Activated gamma-delta T cell treated with Interleukin-2 at 50 U/mL for 16 hours (primary cell): ENCODE results near the gene SDCCAG8.

ENCODE experiments used
- DNase-seq: peaks from one replicate; pipeline ENCODE4 v3.0.0-alpha.2; 2020

Gene SDCCAG8

DNA sequence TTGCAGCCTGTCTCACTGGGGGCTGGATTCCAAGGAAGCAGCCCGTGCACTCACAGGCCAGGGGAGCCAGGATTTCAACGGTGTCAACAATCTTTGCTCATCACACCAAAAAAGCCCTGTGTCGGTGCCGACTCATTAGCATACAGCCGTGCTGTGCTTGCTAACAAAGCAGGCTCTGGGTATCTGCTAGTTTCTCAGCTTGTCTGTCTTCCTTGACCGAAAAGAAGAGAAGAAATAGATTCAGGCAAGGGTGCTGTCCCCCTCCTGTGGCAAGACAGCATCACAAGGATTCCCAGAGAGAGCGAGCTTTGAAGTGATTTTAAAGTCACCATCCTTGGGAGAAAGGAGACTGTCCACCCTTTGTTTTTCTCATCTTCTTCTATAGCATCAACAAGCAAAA is 214.7 kb downstream of the SDCCAG8 start:
- no peak for DNase-seq

DNA sequence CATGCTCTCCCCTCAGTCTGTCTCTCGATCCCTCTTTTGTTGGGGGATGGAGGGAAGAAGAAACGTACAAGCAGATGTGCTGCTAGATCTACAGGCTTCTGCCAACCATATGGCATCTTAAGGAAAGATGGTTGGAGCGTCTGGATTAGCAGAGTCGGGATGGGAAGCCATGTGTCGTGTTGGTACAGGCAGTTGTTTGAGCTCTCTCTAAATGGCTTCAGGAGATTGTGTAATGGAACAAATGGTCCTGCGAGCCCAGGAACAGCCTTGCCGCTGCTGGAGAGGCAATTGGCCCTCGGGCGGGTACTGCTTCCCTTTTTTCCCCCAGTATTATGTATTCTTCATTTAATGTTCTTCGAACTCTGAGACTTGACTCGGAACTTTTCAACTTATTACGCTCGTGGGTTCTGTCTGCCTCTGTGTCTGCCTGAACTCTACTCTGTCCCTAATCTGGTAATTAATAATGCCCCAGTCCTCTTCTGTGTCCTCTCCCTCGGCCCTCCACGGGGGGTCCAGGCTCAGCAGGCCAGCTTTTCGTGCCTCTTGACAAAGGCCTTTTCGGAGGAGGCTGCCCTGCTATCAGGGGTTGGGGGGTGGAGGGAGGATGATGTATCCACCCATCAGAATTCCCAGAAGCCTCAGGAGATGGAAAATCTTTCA is 215.3 kb downstream of the SDCCAG8 start:
- no peak for DNase-seq

DNA sequence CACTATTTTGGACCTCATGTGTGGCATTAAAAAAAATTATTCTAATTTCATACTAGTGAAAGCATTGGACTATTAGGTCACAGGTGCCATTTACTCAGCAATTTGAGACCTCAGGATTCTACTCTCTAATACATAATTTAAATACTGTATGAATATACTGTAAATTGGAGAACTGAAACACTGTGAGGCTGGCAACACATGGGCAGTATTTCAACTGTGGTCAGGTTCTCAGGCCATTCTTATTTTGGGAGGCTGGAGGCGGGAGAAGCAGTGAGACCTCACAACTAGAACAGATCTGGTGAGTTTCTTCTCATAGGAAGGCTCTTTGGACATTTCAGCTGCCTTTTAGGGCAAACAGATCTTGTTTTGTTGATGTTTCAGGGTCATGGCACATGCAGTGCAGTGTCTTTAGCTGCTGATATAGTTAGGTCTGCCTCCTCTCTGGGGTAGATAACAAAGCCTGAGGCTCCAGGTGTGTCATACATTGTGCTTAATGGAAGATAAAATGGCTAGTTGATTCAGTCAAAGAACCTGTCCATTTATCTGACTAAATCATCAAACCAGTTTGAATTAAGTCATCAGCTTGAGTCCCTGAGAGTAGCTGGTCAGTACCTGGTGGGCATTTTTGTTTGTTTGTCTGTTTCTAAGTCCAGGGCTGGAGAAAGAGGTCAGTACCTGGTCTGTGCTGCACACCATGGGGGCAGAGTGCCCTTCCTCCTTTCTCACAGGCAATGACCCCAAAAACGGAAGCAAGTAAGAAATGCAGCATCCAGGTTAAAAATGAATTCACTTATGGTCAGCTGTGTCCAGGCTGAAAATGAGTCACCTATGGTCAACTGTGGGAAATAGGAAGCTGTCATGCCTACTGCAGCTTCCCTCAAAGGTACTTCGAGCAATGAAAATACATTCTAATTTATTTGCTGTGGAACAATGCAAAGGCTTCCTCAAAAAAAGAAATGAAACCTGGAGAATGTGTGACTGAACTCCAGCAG is 216.2 kb downstream of the SDCCAG8 start:
- DNase-seq: no peak

DNA sequence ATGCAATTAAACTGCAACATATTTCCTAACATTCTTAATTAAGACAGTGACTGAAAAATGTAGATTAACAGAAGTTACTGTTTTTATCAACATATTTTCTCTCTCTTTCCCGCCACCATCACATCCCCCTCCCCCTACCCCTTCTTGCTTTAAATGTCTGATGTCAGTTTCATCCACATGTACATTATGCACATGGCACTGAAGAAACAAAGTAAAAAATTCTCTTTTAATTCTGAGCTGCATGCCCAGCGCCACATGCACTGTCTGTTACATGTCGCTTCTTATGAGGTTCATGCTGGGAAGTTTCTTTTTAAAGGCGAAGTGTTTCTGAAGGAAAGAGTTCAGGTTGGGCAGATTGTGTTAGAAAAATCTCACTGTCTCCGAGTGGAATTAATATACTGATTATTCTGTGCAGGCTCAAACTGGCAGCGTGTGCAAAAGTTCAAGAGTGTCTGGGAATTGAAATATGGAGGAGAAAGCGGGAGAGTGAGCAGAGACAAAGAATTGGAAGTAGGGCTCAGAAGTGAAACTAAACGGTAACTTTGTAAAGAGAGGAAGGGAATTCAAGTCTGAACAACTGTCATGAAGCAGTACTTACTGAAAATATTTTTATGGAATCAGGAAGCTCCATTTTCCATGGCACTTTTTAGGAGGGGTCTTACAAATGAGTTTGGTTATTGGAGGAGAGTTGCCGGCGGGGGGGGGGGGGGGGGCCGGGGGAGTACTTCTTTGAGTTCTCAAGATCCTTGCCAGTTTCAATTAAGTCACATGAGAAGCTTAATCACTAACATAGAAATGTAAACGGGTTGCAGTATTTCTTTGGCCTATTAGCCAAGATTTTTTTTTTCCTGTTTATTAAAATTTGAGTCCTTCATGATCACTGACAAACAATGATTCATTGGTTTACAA is 217.6 kb downstream of the SDCCAG8 start:
- DNase-seq: no peak

DNA sequence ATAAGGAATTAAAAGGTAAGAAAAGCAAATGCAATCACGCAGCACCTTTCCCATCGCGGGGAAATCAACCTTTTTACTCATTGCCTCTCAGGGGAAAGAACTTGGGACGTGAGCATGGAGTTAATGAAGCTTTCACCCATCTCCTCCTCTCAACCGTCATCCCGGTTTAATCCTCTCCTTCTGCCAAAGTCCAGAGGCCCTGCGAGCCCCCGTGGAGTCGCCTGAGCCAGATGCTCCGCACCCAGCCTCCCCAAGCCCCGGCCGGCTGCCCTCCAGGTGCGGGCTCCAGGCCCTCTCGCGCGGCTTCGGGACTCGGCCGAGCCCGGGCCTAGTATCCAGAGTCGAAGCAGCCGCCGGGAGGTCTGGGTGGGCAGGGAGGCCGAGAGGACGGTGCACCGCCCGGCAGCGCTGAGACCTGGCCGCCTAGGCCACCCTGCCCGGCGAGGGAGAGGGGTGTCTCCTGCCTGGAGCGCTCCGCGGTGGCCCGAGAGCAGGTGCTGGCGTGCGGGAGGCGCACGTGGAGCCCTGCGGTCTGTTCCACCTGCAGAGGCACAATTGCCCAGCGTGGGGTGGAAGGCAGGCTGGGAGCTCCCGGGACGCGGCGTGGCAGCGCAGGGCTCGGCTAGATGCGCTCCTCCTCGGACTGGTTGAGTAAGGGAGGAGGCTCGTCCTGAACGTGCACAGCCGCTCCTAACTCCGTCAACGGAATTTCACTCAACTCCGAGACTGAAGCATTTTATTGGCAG is 218.5 kb downstream of the SDCCAG8 start:
- DNase-seq: no peak

DNA sequence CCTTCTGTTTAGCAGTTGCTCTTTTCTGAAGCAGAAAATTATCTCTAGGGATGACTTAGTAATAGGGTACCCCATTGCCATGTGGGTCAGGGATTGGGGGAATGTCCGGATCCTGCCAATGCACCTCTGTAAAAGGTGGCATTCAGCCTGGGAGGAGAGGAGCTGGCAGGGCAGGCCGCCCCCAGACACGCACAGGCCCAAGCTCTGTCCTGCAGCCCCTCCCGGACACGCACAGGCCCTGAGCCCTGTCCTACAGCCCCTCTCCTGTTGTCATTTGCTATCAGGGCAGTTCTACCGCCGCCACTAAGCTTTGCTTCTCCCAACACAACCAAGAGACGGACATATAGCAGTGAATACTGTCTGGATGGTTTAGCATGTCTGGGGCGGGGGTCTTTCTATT is 219.1 kb downstream of the SDCCAG8 start:
- no peak for DNase-seq

DNA sequence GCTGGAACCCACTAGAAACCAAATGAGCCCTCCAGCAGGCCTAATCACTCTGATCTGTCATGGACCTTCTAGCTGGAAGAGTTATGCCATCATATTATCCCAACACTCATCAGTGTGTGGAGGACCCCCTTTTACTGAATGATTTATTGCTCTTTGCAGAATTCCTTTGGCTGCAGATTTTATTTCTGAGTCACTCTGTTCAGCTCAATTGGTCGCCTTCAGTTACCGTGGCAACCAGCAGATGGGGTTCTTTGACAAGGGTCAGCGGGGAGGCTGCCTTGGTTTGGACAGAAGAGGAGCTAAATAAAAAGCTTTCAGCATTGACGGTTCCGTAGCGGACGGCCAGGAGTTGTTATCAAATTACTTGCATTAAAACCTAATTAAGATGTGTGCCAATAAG is 220.1 kb downstream of the SDCCAG8 start:
- no peak for DNase-seq

DNA sequence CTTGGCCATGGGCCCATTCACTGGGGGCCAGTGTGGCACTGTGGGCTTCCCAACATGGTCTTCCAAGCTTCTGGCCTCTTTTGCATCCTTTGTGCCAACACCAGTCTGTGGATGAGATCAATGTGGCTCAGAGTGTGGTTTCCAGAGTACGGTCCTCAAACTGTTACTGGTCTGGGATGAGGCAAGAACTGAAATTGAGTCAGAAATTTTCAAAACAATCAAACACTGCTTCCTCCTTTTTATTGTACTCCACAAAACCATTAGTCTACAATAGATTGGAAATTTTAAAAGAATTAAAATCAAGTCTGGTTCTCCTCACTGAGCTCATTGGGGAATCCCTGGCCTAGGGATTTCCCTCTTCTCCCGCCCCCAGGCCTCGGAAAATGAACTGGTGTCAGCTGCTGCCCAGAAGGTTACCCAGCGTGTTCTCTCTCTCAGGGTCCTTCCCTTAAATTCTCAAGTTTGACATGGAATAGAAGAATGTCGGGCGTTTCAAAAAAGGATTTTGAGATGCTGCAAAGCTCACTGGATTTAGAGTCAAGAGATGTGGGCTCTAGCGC is 222.0 kb downstream of the SDCCAG8 start:
- no peak for DNase-seq

DNA sequence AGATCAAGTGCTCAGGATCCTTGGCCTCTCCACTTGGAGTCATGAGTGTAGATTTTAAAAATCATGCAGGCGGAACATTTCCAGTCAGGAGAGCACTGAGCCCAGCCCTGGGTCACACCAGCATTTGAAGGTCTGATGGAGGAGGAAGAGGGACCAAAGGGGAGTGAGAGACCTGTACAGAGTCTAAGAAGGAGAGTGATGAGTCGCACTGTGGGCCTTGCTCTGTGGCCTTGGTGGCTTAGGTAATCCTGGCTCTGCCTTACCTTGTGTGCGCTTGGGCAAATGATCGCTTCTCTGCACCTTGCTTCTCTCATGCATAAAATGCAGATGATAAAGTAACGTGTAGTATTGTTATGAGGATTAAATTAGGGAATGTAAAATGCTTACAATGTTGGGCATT is 225.3 kb downstream of the SDCCAG8 start:
- no peak for DNase-seq

DNA sequence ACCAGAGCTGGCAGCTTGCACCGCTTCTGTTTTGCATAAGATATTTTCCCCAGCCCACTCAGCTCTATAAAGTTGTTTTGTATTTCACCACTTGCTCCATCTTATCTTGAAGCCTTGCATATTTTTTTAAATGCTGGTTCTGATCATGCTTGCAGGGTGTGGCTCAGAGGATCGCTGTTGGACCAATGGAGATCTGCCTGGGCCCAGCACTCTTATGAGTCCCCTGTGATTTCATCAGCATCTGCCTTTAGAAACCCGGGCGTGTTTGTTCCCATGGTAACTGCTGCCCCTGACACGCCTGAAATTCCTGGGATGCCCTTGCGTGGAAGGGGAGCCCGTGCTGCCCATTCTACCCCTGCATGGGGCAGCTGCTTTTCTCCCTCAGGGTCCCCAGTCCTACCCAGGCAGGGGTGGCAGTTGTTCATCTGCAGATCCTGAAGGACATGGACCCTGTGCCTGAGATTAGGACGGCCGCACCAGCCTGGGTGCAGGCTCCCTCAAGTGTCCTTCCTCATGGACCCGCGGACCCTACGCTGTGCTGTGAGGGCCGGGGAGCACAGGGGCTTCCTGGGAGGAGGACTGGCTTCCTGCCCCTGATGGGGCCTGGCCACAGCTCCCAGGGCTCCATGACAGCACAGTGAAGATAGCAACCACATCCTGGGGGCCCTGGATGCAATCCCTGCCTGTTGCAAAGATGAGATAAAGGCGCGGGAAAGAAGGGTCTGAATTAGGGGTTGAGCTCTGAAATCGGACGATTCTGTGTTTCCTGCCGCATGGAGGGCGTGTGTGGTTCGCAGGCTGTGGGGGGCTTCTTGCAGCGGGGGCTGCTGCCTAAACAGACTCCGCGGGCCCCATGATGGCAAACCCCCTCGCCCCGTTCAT is 226.5 kb downstream of the SDCCAG8 start:
- no peak for DNase-seq

DNA sequence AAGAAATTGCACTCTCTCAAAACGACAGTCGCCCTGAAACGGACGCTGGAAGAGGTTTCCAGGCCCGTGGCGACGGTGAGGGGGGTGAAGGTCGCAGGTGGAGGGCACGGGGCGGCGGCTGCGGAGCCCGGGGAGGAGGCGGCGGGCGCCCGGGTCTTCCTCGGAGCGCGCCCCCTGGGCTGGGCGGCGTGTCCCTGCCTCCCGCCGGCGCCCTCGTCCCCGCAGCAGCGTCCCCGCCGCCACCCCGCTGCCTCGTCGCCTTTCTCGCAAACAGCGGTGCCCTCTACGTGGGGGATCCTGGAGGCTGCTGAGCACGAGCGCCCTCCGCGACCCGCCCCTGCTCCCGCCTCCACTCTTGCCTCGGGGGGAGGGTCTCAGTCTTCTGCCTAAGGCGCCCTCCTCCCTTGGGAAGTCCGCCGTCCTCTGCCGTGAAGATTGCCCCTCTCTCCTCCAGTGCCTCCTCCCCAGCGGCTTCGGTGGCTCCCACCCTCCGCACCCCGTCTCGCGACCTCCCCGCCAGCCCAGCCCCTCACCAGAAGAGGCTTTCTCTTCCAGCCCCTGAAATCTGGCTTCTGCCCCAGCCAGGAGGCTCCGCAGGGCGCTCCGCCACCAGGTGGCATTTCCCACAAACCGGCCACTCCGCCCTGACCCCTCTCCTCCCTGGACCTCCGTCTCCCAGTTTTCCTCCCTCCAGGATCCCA is 227.4 kb downstream of the SDCCAG8 start:
- no peak for DNase-seq

DNA sequence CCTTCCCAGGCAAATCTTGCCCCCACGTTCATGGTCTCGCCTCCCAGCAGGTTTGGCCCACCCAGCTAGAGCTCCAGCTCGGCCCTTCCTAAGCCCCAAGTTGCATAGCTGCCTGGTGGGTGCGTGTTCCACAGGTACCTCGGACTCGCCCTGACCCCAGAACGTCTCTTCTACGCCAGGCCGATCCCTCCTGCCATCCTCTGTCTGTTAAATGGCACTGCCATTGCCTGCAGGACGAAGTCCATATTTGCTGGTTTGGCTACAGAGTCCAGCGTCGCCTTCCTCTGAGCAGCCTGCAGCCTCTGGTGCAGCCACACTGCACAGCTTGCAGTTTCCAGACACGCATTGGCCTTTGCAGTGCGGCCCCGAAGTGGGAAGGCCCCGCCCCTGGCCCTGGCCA is 228.1 kb downstream of the SDCCAG8 start:
- no peak for DNase-seq

DNA sequence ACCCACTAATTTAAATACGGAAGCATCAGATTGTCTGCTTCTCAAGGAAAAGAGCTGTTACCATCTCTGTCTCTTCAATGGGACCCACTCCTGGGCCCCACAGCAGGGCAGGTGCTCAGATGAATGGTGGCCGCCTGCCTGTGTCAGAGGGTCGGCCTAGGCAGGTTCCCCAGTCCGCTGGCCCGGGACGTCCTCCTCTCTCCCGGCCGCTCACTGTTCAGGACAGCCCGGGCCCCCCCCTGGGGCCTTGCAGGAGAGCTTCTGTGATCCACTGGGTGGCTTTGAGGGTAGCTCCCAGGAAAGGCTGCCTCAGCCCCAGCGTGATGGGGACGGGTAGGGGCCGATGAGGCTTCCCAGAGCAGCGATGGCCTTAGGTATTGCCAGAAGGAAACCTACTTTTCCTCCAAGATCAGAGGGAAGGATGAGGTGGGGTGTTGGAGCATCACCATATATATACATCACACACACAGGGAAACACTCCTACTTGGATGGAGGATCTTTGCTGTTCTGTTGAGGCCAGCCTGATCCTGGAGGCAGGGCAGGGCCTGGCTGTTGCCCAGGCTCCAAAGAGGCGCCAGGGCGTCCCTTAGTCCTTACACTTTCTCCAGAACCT is 231.3 kb downstream of the SDCCAG8 start:
- DNase-seq: no peak

DNA sequence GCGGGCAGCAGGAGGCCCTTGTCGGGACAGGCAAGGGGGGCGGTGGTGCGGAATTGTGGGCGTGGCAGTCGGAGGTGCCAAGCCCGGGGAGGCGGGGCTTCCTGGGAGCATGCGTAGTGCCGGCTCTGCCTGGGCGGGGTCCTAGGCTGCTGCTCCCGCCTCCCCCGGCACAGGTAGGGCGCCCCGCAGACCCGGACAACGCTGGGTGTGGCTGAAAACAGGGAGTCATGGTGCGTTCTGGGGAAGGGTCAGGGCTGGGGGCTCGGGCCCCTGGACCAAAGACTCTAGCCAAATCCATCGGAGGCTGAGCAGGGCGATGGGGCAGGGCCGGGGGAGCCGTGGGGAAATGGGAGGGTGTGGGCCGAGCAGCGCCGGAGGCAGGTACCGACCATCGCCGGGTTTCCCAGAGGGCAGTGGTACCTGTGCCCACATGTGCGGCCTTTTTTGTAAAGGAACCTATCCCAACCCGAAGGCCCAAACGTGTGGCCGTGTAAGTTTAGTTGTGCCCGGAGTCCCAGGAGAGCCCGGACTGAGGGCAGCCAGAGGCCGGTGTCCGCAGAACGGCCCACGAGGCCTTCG is 231.9 kb downstream of the SDCCAG8 start:
- DNase-seq: no peak

DNA sequence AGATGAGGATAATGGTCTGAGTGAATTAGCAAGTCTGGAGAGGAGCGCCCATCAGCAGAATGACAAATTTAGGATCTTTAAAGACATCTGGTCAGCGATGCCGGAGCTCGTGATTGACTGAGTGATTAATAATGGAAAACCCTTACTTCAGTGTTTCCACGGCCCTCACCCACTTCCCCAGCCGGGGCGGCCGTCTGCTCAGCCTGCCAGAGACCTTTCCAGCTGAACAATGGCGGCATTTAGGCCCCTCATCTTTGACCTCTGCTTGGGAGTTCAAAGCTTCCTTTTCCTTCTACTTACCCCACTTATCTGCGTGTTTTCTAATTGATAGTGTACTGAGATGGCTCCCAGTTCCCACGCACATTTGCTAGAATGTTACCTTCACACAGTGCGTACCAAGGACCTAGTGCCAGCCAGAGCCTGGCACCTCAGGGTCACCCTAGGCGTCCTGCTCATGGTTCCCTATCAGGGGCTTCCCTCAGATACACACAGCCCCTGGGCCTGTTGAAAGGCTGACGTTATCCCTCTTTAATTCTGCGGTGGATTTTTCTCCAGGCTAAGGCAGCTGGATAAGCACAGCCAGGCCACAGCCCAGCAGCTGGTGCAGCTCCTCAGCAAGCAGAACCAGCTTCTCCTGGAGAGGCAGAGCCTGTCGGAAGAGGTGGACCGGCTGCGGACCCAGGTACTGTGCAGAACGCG is 232.8 kb downstream of the SDCCAG8 start:
- no peak for DNase-seq

DNA sequence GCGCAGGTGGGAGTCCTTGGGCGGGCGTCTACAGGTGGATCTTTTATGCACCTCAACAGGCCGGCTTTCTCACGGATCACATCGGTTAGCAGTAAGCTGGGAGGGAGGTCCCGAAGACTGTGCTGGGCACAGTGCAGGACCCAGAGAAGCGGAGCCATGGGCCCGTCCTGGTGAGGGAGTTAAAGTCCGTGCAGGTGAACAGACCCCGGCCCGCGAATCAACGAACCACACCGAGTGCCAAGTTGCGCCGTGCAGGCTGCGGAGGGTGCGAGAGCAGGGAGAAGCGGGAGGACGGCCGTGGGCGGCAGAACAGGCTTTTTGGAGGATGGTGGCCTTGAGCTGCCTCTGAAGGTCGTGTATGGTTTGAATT is 233.3 kb downstream of the SDCCAG8 start:
- DNase-seq: no peak

DNA sequence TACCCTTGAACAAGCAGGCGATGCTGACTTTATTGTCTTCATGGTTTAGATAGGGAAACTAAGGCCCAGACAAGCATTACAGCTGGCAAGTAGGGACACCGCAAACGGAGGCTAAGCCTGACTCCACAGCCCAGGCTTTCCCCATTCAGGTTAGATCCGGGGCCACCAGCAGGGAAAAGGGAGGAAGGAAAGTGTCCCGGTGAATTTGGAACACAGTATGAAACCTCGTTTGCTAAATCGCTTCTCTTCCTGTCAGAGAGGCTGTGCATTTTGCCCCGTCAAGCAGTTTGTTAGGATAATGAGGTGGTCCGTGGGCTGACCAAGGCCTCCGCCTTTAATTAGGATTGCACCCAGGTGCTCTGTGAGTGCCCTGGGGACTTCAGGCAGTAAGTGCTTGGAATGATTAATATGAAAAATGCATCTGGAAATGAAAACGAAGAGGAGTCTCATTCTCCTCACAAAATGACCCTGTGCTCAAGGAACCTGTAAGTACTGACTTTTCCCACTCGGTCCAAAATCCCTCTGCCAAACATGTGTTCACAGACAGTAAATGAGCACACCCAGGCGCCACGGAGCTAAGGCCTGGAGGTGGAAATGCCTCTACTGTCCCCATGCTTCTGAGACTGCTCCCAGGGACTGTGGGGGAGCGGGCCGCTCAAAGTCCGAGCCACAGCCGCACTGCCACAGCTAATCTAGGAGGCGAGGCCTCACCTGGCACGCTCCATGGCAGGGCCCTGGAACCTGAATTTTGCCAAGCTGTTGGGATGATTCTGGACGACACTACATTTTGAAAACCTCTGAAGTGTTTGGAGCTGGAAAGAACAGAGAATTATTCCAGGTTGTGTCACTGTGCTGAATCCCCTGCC is 234.1 kb downstream of the SDCCAG8 start:
- DNase-seq: no peak
